Measurements from ENCODE around the gene LY6G5C. TPM values are rescaled to one million over a fixed set of nuclear protein-coding genes. Genes with fewer than 3 reads are reported as not detected.

Gene LY6G5C
- total and polyA plus RNA-seq, 2 of the 13 experiments (the other 11 are each of a cell fraction or from before 2014, with no cell fraction given), result 0.33 to 0.55 TPM

- Histone ChIP-seq H3K27me3 (ENCODE audit: control insufficient read depth in 1 of 2, insufficient read depth in 2 of 2, low read length in 2 of 2) (peaks cover 0 to 3% of the 10 kb centered on the region in 2 experiments; a peak in 2 of 5 replicates), H3K36me3 (replicated peaks in 1 of 2; ENCODE audit: control insufficient read depth in 1 of 2, insufficient read depth in 2 of 2, low read length in 2 of 2) (peaks cover under 1 to 2% of the 10 kb centered on the region in 2 experiments; a peak in 2 of 5 replicates), H3K79me2 (ENCODE audit: insufficient read depth, low read length) (peaks cover 22% of the 10 kb centered on the region), H3K9ac (ENCODE audit: insufficient read depth, low read depth, low read length) (peak within 1 kb of the TSS; percentile 95), H4K20me1 (ENCODE audit: insufficient read depth, low read length) (no peaks in the 10 kb centered on the region), H3K27ac (ENCODE audit: extremely low read length, insufficient read depth, low read length) (peak within 1 kb of the TSS; percentile 85), H3K4me1 (ENCODE audit: insufficient read depth, low read length) (peaks cover 39% of the 10 kb centered on the region), H3K4me3 (replicated peaks in 1 of 3; ENCODE audit: insufficient read depth in 1 of 3, low read depth in 2 of 3, low read length in 3 of 3) (peak within 1 kb of the TSS; percentile 71 to 84 (median 81)), H3K4me2 (ENCODE audit: low read depth, low read length) (peak within 1 kb of the TSS; percentile 99), H2AFZ (ENCODE audit: low read length) (peak within 1 kb of the TSS; percentile 52), H3K9me3 (ENCODE audit: low read length) (no peaks in the 10 kb centered on the region)
- intact Hi-C loops (cut with micrococcal nuclease; ENCODE audit: unreplicated experiment) (loop anchor here (2.0 to 5.0 kb wide), 2 partner anchors 22 to 34 kb away; partner anchors contain the start of genes CLIC1 and LY6G5C), in situ Hi-C loops (cut with HindIII; ENCODE audit: extremely low pct_ligation_motif_present, low pct_unique_long_range_greater_than_20kb) (no loop called here)
- BruUV-seq (replicated peaks), result no TSS peak
- ChIA-PET CTCF (ENCODE audit: low intra/inter-chr PET ratio, low total read pairs) (no interaction called here), POLR2A (interaction anchor here (0.6 to 2.7 kb wide), 38 partner anchors 10 to 1269 kb away, joined by 3 to 57 read pairs (median 5); partner anchors contain the start of genes APOM, BAG6, C6orf47 and CFB)
- FAIRE-seq (peak; percentile 82), DNase-seq (ENCODE audit: low spot score) (peak; percentile 98), ATAC-seq (peak; percentile 93)
- WGBS (ENCODE audit: low lambda C conversion rate), result 1% methylated on average over 39 of the region's 54 CpGs
- TF ChIP-seq CC2D1A (CRISPR knock-in tag; IDR thresholded peaks at IDR 0.05), result peak; percentile 65; the same call in 1 of the 2 replicates
- no peak for TF ChIP-seq MEIS1 (CRISPR knock-in tag; IDR thresholded peaks at IDR 0.05; ENCODE audit: borderline replicate concordance)
- peak; percentile 74; the same call in 1 of the 2 replicates for TF ChIP-seq IRX3 (CRISPR knock-in tag; IDR thresholded peaks at IDR 0.05; ENCODE audit: borderline replicate concordance, low read depth)
- TF ChIP-seq ZNF274 (CRISPR knock-in tag; IDR thresholded peaks at IDR 0.05), result no peak; the same call in 1 of the 2 replicates
- TF ChIP-seq NFRKB (IDR thresholded peaks at IDR 0.05), result no peak
- peak; percentile 86; the same call in 1 of the 2 replicates for TF ChIP-seq ZNF230 (CRISPR knock-in tag; IDR thresholded peaks at IDR 0.05)
- no peak for TF ChIP-seq PTBP1 (IDR thresholded peaks at IDR 0.05; ENCODE audit: low read depth, low read length, poor library complexity, severe bottlenecking)
- TF ChIP-seq RXRA (CRISPR knock-in tag; IDR thresholded peaks at IDR 0.05), result peak; percentile 64
- TF ChIP-seq HNRNPK (IDR thresholded peaks at IDR 0.05; ENCODE audit: low read depth, low read length, poor library complexity, severe bottlenecking), result no peak
- no peak for TF ChIP-seq ZBTB14 (CRISPR knock-in tag; IDR thresholded peaks at IDR 0.05)
- peak; percentile 79 for TF ChIP-seq GMEB1 (CRISPR knock-in tag; IDR thresholded peaks at IDR 0.05; ENCODE audit: borderline replicate concordance)
- peak; percentile 93 for TF ChIP-seq HNF1B (CRISPR knock-in tag; IDR thresholded peaks at IDR 0.05)
- peak; percentile 88 for TF ChIP-seq ZNF607 (CRISPR knock-in tag; IDR thresholded peaks at IDR 0.05; ENCODE audit: borderline replicate concordance)
- peak; percentile 58; the same call in 1 of the 2 replicates for TF ChIP-seq KLF12 (CRISPR knock-in tag; IDR thresholded peaks at IDR 0.05; ENCODE audit: borderline replicate concordance)
- TF ChIP-seq JARID2 (CRISPR knock-in tag; IDR thresholded peaks at IDR 0.05; ENCODE audit: insufficient replicate concordance), result peak; percentile 65
- no peak for TF ChIP-seq ZFP36L2 (CRISPR knock-in tag; IDR thresholded peaks at IDR 0.05)
- TF ChIP-seq ZNF263 (CRISPR knock-in tag; IDR thresholded peaks at IDR 0.05), result peak; percentile 27; the same call in 1 of the 2 replicates
These were observed 22.2 kb upstream of the LY6G5C start, which contains the start of gene ABHD16A for GRCh38 chr6:31702819-31703716. Gene ABHD16A, minus strand, starts transcription at chr6:31703324. Its CDS starts 43 bp downstream, at chr6:31703281.
